ENCODE results near the gene TRAPPC3.
"Not testable (repeated sequence)": the region's sequence is repeated elsewhere in the genome, so short reads cannot be mapped to it uniquely, and the experiment has no call there.

TRAPPC3 gene

GRCh38 chr1:36149237-36149972 is at the start of gene TRAPPC3:
Gene TRAPPC3 (minus strand): TSS chr1:36149486. CDS start chr1:36149378, 108 bp downstream.
- peak; percentile 100 for DNase-seq

- no peak for DNase-seq
These were observed 49.4 kb upstream of the TRAPPC3 start for GRCh38 chr1:36198641-36199040.

GRCh38 chr1:36196805-36197204 is 47.5 kb upstream of the TRAPPC3 start:
- DNase-seq: not testable (repeated sequence)

GRCh38 chr1:36187800-36188593 is 38.7 kb upstream of the TRAPPC3 start:
- DNase-seq: peak; percentile 71

- no peak for DNase-seq
These were observed 34.1 kb upstream of the TRAPPC3 start for GRCh38 chr1:36183309-36183856.

GRCh38 chr1:36182734-36183133 is 33.4 kb upstream of the TRAPPC3 start:
- DNase-seq: no peak

- no peak for DNase-seq
These were observed 29.9 kb upstream of the TRAPPC3 start for GRCh38 chr1:36179220-36179600.

- DNase-seq: no peak
These were observed 29.4 kb upstream of the TRAPPC3 start for GRCh38 chr1:36178471-36179219.

- DNase-seq: no peak
These were observed 28.5 kb upstream of the TRAPPC3 start for GRCh38 chr1:36177589-36178431.

- DNase-seq: no peak
These were observed 27.0 kb upstream of the TRAPPC3 start for GRCh38 chr1:36176106-36176949.

GRCh38 chr1:36175137-36176095 is 26.1 kb upstream of the TRAPPC3 start:
- DNase-seq: no peak

- no peak for DNase-seq
These were observed 25.4 kb upstream of the TRAPPC3 start for GRCh38 chr1:36174713-36175112.

GRCh38 chr1:36172983-36173382 is 23.7 kb upstream of the TRAPPC3 start:
- DNase-seq: no peak

- DNase-seq: no peak
These were observed 22.9 kb upstream of the TRAPPC3 start for GRCh38 chr1:36172017-36172747.

GRCh38 chr1:36170643-36171412 is 21.5 kb upstream of the TRAPPC3 start:
- no peak for DNase-seq

GRCh38 chr1:36168514-36168913 is 19.2 kb upstream of the TRAPPC3 start:
- DNase-seq: no peak

- DNase-seq: no peak
These were observed 17.9 kb upstream of the TRAPPC3 start for GRCh38 chr1:36166938-36167905.

All from stimulated activated CD4-positive, alpha-beta T cell treated with anti-CD3 and anti-CD28 coated beads, Interleukin-4, amount 100 ng/mL, for 1 hour (primary cell).